Measurements from ENCODE around the gene GARRE1. TPM values are rescaled to one million over a fixed set of nuclear protein-coding genes. Genes with fewer than 3 reads are reported as not detected.

GARRE1 gene
- polyA plus RNA-seq, 1 donor from 2014 or later, result 15.9 TPM

Other genes with a start within 250 kb of the GARRE1 start
- 79.5 and 104 TPM in 2 replicates for gene LSM14A, start 82.0 kb upstream of the GARRE1 start, polyA plus RNA-seq
- gene GPI, start 110.6 kb downstream of the GARRE1 start, polyA plus RNA-seq, result 113 and 124 TPM in 2 replicates
- 47.5 and 75.2 TPM in 2 replicates for gene PDCD2L, start 149.8 kb downstream of the GARRE1 start, polyA plus RNA-seq
- gene UBA2, start 173.8 kb downstream of the GARRE1 start, polyA plus RNA-seq, result 232 and 245 TPM in 2 replicates
- 9.8 and 16.0 TPM in 2 replicates for gene WTIP, start 227.2 kb downstream of the GARRE1 start, polyA plus RNA-seq